ENCODE results near the gene SFTPA1.

DNA sequence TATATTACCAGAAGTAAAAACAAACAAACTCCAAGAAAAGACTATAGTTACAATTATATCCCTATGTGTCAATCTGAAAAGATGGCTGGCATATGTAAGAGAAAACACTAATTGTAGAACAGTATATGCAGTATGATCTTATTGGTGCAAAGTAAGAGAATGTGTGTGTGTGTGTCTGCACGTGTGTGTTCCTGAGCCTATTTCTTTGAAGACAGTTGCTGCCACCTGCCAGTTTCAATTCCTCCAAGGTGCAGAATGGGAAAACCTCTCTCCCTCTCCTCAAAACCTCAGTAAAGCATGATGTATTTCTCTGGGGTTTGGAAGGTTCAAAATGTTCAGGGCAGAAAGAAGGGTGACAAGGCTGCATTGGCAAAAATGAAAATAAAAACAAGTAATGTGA lies 8.8 kb upstream of the SFTPA1 start:
- TF ChIP-seq, protein P1, sequence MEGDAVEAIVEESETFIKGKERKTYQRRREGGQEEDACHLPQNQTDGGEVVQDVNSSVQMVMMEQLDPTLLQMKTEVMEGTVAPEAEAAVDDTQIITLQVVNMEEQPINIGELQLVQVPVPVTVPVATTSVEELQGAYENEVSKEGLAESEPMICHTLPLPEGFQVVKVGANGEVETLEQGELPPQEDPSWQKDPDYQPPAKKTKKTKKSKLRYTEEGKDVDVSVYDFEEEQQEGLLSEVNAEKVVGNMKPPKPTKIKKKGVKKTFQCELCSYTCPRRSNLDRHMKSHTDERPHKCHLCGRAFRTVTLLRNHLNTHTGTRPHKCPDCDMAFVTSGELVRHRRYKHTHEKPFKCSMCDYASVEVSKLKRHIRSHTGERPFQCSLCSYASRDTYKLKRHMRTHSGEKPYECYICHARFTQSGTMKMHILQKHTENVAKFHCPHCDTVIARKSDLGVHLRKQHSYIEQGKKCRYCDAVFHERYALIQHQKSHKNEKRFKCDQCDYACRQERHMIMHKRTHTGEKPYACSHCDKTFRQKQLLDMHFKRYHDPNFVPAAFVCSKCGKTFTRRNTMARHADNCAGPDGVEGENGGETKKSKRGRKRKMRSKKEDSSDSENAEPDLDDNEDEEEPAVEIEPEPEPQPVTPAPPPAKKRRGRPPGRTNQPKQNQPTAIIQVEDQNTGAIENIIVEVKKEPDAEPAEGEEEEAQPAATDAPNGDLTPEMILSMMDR (conservative IDR thresholded peaks at IDR 0.05; ENCODE audit: low read depth, low read length): no peak
- TF ChIP-seq EZH2 (IDR thresholded peaks at IDR 0.05; ENCODE audit: borderline replicate concordance, low read depth, low read length, poor library complexity, severe bottlenecking): no peak
